Uterus (tissue), 2 donors: Measurements from ENCODE around the gene TMPRSS9.

Source experiments
- CTCF ChIP-seq, 4 experiments: fragments of 200-600 bp in 2 of 4; fragments of 450-650 bp in 2 of 4; sonication (generic) in 2 of 4; IDR thresholded peaks; one replicate each; pipeline ENCODE4 v1.5.1; 2016 to 2019; ENCODE audit warnings: antibody characterized with exemption in 4 of 4, mild to moderate bottlenecking in 2 of 4, moderate library complexity in 1 of 4
- POLR2A ChIP-seq, 2 donors: fragments of 450-650 bp; IDR thresholded peaks; one replicate each; pipeline ENCODE4 v1.6.1; 2016; ENCODE audit warnings: antibody characterized with exemption in 2 of 2, mild to moderate bottlenecking in 1 of 2, moderate library complexity in 1 of 2

DNA sequence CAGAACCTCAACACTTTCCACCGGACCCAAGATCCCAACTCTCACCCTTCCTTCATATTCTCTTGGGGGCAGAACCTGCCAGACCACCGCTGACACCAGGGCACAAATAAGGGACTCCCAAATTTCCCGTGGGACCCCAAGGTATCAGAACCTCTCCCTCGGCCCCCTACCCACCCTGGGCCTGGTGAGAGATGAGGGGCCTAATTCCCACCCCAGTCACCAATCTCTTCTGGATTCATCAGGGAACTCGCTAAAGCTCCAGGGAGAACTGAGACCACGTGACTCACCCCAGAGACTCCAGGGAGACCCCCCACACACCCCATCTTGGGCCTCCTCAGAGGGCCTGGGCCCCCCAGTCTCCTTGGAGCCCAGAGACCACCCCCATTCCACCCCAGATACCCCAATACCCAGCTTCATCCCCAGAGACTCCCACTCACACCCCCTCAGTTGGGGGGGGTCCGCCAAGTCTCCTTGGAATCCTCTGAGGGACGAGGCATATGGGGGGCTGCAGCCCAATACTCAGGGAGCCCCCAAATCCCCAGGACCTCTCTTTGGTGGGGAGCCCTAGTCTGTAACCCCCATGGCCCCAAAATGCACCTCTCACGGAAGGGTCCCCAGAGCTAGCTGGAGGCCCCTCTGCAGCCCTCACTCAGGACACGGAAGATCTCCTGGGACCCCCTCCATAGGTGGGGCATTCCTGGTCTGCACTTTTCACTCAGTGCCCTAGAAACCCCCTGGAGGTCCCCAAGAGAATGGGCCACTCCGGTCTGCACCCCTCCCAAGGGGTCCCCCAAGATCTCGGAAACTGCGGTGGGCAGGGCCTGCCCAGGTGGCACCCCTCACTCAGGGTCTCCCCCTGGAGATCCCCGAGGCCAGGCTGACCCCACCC lies 95.1 kb downstream of the TMPRSS9 start:
- no peak for TF ChIP-seq CTCF (IDR thresholded peaks at IDR 0.05)
- TF ChIP-seq POLR2A (IDR thresholded peaks at IDR 0.05), result no peak
